ENCODE data around the gene FAM131B. TPM values are rescaled to one million over a fixed set of nuclear protein-coding genes. Genes with fewer than 3 reads are reported as not detected.
A peak's percentile ranks its signal among the peaks of the same experiment; 100 is the strongest.

FAM131B gene
- total RNA-seq (1 to 10 TPM in 1 of 2 donors, under 1 TPM in 1; 0.60 to 1.6 TPM), polyA plus RNA-seq (ENCODE audit: insufficient read length in 6 of 6) (1 to 10 TPM; 1.4 to 2.3 (median 1.8) TPM)
- long read RNA-seq, donor 1, partial matches to known transcripts, result 399 of 535 reads
- long read RNA-seq, donor 1, other reads (novel, unspliced or antisense), result 136 of 535 reads
- long read RNA-seq, donor 2, result 0 reads
- long read RNA-seq, donor 3, full-length matches to known transcripts, result 1 of 182 reads
- long read RNA-seq, donor 3, partial matches to known transcripts, result 146 of 182 reads
- long read RNA-seq, donor 3, other reads (novel, unspliced or antisense), result 35 of 182 reads
- long read RNA-seq, donor 4, result 0 reads
- long read RNA-seq, donor 5, result 0 reads
- long read RNA-seq, donor 6, result 0 reads
- long read RNA-seq, donor 7, full-length matches to known transcripts, result 1 of 1 reads
- long read RNA-seq, donor 7, partial matches to known transcripts, result 0 of 1 reads
- long read RNA-seq, donor 7, other reads (novel, unspliced or antisense), result 0 of 1 reads
- long read RNA-seq, donor 8, result 0 reads
- long read RNA-seq, donor 9, result 0 reads
- long read RNA-seq, donor 10, result 0 reads
- long read RNA-seq, donor 11, full-length matches to known transcripts, result 25 of 429 reads
- long read RNA-seq, donor 11, partial matches to known transcripts, result 404 of 429 reads
- long read RNA-seq, donor 11, other reads (novel, unspliced or antisense), result 0 of 429 reads
- long read RNA-seq, donor 12, result 0 reads

- H3K9me3 ChIP-seq, result no peaks in the 10 kb centered on the region
- no peaks in the 10 kb centered on the region for H3K36me3 ChIP-seq
- H3K4me1 ChIP-seq, result peaks cover 0 to 18% of the 10 kb centered on the region in 2 donors
- intact Hi-C loops (cut with DNase I), result no loop called here
- H3K27ac ChIP-seq, result no peak within 1 kb of the TSS
- peak in 1 of 4 donors; percentile 88 for DNase-seq
- peak within 1 kb of the TSS; percentile 38 to 50 for H3K4me3 ChIP-seq
- TF ChIP-seq CTCF (IDR thresholded peaks at IDR 0.05), result no peak
- ATAC-seq, result peak; percentile 56
- H3K27me3 ChIP-seq, result peaks cover 19 to 75% of the 10 kb centered on the region in 2 donors
Observed at GRCh38 chr7:143362131-143363015, at the start of gene FAM131B. Gene FAM131B (minus strand): TSS chr7:143362713. CDS start chr7:143362603, 110 bp downstream.

DNA sequence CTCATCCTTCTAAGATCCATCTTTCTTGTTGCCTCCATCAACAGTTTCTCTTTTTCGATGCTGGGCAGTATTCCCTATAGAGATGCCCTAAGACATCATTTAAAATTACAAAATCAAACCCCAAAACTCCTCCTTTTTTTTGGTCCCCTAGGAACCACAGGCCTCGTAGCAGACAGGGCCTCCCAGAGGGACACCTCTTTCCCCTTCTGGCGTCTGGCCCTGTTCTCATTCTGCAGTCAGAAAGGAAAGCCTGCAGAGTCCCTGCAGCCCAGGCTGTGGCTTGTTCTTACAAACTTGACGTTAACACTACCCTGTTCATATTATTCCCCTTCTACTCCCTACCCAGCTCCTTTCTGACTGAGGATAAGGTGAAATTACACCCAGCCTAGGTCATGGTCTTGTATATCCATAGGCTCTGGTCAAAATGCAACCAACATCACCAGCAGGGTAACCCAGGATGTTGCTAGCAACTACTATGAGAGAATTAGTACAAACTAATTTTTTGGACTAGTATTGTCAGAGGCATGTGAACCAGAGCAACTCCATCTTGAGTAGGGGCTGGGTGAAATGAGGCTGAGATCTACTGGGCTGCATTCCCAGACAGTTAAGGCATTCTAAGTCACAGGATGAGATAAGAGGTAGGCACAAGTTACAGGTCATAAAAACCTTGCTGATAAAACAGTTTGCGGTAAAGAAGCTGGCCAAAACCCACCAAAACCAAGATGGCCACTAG is 49.6 kb upstream of the FAM131B start:
- no peak for ATAC-seq

GRCh38 chr7:143410521-143411004 is 48.0 kb upstream of the FAM131B start:
- Histone ChIP-seq H3K4me1 (peaks cover 12 to 78% of the 10 kb centered on the region in 2 donors), H3K27me3 (peaks cover 0 to 14% of the 10 kb centered on the region in 2 donors), H3K4me3 (no peak overlapping the region), H3K9me3 (no peaks in the 10 kb centered on the region), H3K27ac (peak overlapping the region; percentile 13 to 76), H3K36me3 (no peaks in the 10 kb centered on the region)
- DNase-seq, result peak in 1 of 4 donors; percentile 56
- intact Hi-C loops (cut with DNase I), result no loop called here
- no peak for ATAC-seq
- no peak for TF ChIP-seq CTCF (IDR thresholded peaks at IDR 0.05)

More for the DNA sequence above, 49.6 kb upstream of the FAM131B start:
- Histone ChIP-seq H3K27me3 (peaks cover 0 to 14% of the 10 kb centered on the region in 2 donors), H3K4me1 (peaks cover 12 to 83% of the 10 kb centered on the region in 2 donors), H3K36me3 (no peaks in the 10 kb centered on the region), H3K9me3 (no peaks in the 10 kb centered on the region), H3K27ac (no peak overlapping the region), H3K4me3 (no peak overlapping the region)
- no peak for TF ChIP-seq CTCF (IDR thresholded peaks at IDR 0.05)
- intact Hi-C loops (cut with DNase I), result no loop called here
- DNase-seq, result no peak

DNA sequence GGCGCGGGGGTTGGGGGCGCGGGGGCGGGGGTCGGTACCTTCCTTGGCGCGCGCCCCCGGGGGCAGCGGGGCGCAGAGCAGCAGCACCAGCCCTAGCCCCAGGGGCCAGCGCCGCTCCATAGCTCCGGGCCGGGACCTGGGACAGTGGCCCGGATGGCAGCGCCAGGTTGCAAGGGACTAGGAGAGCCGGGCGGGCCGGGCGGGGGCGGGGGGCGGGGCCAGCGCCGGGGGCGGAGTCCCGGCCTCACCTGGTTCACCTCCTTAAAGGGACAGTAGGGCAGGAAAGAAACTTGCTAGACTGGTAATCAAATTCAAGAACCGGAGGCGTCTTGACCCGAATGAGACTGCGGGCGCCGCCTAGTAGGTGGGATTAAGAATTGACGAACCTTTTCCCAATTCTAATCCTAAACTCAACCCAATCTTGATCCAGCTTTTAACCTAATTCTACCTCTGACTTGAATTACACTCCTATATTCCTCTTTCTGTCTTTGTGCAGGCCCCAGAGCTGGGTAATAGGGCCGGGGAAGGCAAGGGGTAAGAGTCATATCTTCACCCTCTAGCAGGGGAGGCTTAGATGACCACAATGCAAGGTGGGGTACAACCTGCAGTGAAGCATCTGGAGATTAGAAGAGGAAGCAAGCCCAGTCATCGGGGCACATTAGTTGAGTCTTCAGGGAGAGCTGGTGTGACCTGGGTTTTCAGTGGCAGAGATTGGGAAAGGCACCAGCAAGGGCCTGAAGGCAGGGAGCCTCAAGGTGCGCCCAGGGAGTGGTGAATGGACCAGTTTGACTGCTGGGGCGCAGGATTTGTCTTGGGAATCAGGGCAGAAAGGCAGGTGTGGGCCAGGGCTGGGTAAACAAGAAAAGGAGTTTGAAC is 46.4 kb upstream of the FAM131B start, which contains the start of gene EPHA1:
EPHA1 (minus strand) TSS at position 171 of the 876 bp plus-strand sequence; CDS start at position 120, 51 bp downstream.
- peak; percentile 34 to 48 for TF ChIP-seq CTCF (IDR thresholded peaks at IDR 0.05)
- ATAC-seq (peak; percentile 86), DNase-seq (peak in 1 of 4 donors; percentile 73)
- Histone ChIP-seq H3K9me3 (no peaks in the 10 kb centered on the region), H3K4me1 (peaks cover 12 to 73% of the 10 kb centered on the region in 2 donors), H3K27ac (no peak within 1 kb of the TSS), H3K27me3 (peaks cover 0 to 14% of the 10 kb centered on the region in 2 donors), H3K36me3 (no peaks in the 10 kb centered on the region), H3K4me3 (peak within 1 kb of the TSS; percentile 35 to 47)
- intact Hi-C loops (cut with DNase I), result no loop called here

All from left lung (tissue), 14 donors.